ENCODE data around the gene DSCAM.

Gene DSCAM

GRCh38 chr21:40021558-40022351 is 825.2 kb downstream of the DSCAM start:
- TF ChIP-seq CTCF (IDR thresholded peaks at IDR 0.05; ENCODE audit: low read depth, low read length): no peak
- H3K4me3 ChIP-seq (ENCODE audit: low read depth, low read length): no peak overlapping the region

GRCh38 chr21:40020651-40021050 is 826.3 kb downstream of the DSCAM start:
- no peak for TF ChIP-seq CTCF (IDR thresholded peaks at IDR 0.05; ENCODE audit: low read depth, low read length)
- no peak overlapping the region for H3K4me3 ChIP-seq (ENCODE audit: low read depth, low read length)

GRCh38 chr21:40018871-40019475 is 828.0 kb downstream of the DSCAM start:
- no peak overlapping the region for H3K4me3 ChIP-seq (ENCODE audit: low read depth, low read length)
- TF ChIP-seq CTCF (IDR thresholded peaks at IDR 0.05; ENCODE audit: low read depth, low read length): no peak

- no peak for TF ChIP-seq CTCF (IDR thresholded peaks at IDR 0.05; ENCODE audit: low read depth, low read length)
- no peak overlapping the region for H3K4me3 ChIP-seq (ENCODE audit: low read depth, low read length)
Observed at GRCh38 chr21:40016667-40017066, 830.3 kb downstream of the DSCAM start.

- no peak for TF ChIP-seq CTCF (IDR thresholded peaks at IDR 0.05; ENCODE audit: low read depth, low read length)
- H3K4me3 ChIP-seq (ENCODE audit: low read depth, low read length): no peak overlapping the region
Observed at GRCh38 chr21:40016234-40016633, 830.7 kb downstream of the DSCAM start.

- no peak overlapping the region for H3K4me3 ChIP-seq (ENCODE audit: low read depth, low read length)
- no peak for TF ChIP-seq CTCF (IDR thresholded peaks at IDR 0.05; ENCODE audit: low read depth, low read length)
Observed at GRCh38 chr21:40015818-40016217, 831.1 kb downstream of the DSCAM start.

- no peak for TF ChIP-seq CTCF (IDR thresholded peaks at IDR 0.05; ENCODE audit: low read depth, low read length)
- H3K4me3 ChIP-seq (ENCODE audit: low read depth, low read length): no peak overlapping the region
Observed at GRCh38 chr21:40014394-40014793, 832.6 kb downstream of the DSCAM start.

All from WI38 (cell line).